Heart left ventricle (tissue), 16 donors: Measurements from ENCODE around the gene TSPAN11. TPM values are rescaled to one million over a fixed set of nuclear protein-coding genes. Genes with fewer than 3 reads are reported as not detected.
"Not testable (repeated sequence)": the region's sequence is repeated elsewhere in the genome, so short reads cannot be mapped to it uniquely, and the experiment has no call there.

Experiments used
- ATAC-seq, 4 donors: fragments of 200-7000 bp; cut with Tn5 transposase; one replicate each; pipeline ENCODE4 v1.9.1; 2020 to 2022; ENCODE audit warnings: moderate library complexity in 4 of 4, mild to moderate bottlenecking in 3 of 4, moderate number of reproducible peaks in 1 of 4
- DNase-seq, 5 donors: peaks; one replicate each; pipeline ENCODE4 v3.0.0-alpha.2; 2020
- H3K27ac ChIP-seq, 12 donors: fragments of 200-600 bp; sonication (generic) in 4 of 12; one replicate each; pipeline versions ENCODE4 v1.5.0 to v1.8.0; 2016 to 2022; ENCODE audit warnings: mild to moderate bottlenecking in 2 of 12
- H3K27me3 ChIP-seq, 9 donors: fragments of 200-600 bp; sonication (generic) in 2 of 9; one replicate each; pipeline versions ENCODE4 v1.5.1 to v1.8.0; 2016 to 2022; ENCODE audit warnings: mild to moderate bottlenecking in 3 of 9
- H3K36me3 ChIP-seq, 9 donors: fragments of 200-600 bp; sonication (generic) in 2 of 9; one replicate each; pipeline versions ENCODE4 v1.5.0 to v1.8.0; 2018 to 2022; ENCODE audit warnings: mild to moderate bottlenecking in 2 of 9
- H3K4me1 ChIP-seq, 12 donors: fragments of 200-600 bp; sonication (generic) in 4 of 12; one replicate each; pipeline versions ENCODE4 v1.5.0 to v1.8.0; 2016 to 2022; ENCODE audit warnings: mild to moderate bottlenecking in 3 of 12
- H3K4me3 ChIP-seq, 12 donors: fragments of 200-600 bp; sonication (generic) in 4 of 12; one replicate each; pipeline versions ENCODE4 v1.5.0 to v1.8.0; 2017 to 2022; ENCODE audit warnings: mild to moderate bottlenecking in 9 of 12, moderate library complexity in 4 of 12
- H3K9me3 ChIP-seq, 12 donors: fragments of 200-600 bp; sonication (generic) in 4 of 12; one replicate each; pipeline versions ENCODE4 v1.5.0 to v1.8.0; 2016 to 2022; ENCODE audit warnings: mild to moderate bottlenecking in 1 of 12
- CTCF ChIP-seq, 12 donors: fragments of 200-600 bp; sonication (generic) in 4 of 12; IDR thresholded peaks; one replicate each; pipeline versions ENCODE4 v1.5.0 to v1.8.0; 2018 to 2022; ENCODE audit warnings: antibody characterized with exemption in 12 of 12, mild to moderate bottlenecking in 5 of 12
- POLR2A ChIP-seq, 2 donors: fragments of 450-650 bp; IDR thresholded peaks; one replicate each; pipeline ENCODE4 v1.6.1; 2017; ENCODE audit warnings: antibody characterized with exemption in 2 of 2, mild to moderate bottlenecking in 2 of 2, moderate library complexity in 2 of 2
- WGBS, 4 donors: extraction: QIAGEN DNeasy Blood & Tissue Kit in 2 of 4; methylation state at CpG; one replicate each; pipeline versions ENCODE4 v1.1.5 to v1.1.7; 2013 to 2018; 5-methylcytosine and 5-hydroxymethylcytosine counted together
- intact Hi-C, 10 donors: fragments of 100-400 bp; cut with DNase I; formaldehyde crosslinking; loops; one replicate each; pipeline versions ENCODE4 v1.11.1 to v1.14.2; 2022
- polyA plus RNA-seq, 2 donors: library from polyadenylated mRNA; stranded (reverse); fragments of 200-250 nt; gene quantifications; one replicate each; pipeline ENCODE4 v1.2.3, GENCODE V29; 2013
- total RNA-seq, 9 donors: library from RNA; depleted of rRNA in 2 of 9; stranded (reverse); fragments of >200 nt in 2 of 9; fragmentation: NEBNext Ultra II Directional in 3 of 9; extraction: Animal tissue kit (Norgen Biotek cat#: 25700) in 3 of 9; gene quantifications; one replicate each; pipeline versions ENCODE4 v1.1.0 to v1.2.4, GENCODE V29; 2016 to 2023
- donor health status: ischemic (EF 13 %, LVEDD 7.1; RV severe dilation, severe dysfunction).
- donor health status: healthy with polysubstance abuse.
- donor health status: DM: no; HTN: yes; CAD: no.
- donor health status: DM: no; HTN: no; CAD: no.
- donor health status: ischemic (EF 25% LVEDD 6.9; RV normal size, moderate dysfunction).
- donor health status: ischemic (EF 25% LVEDD 5.7; RV mildly dilated, moderate dysfunction).
- donor health status: healthy.
- donor health status: DM: yes; HTN: yes; CAD: no.
- donor health status: ischemic (EF 35%, LVEDD 5.7; RV mildly dilated, moderate dysfunction).
- donor health status: nonischemic (EF 11% LVEDD 7.7; RV severe dilation, severe dysfunction).
- donor health status: DM: yes; HTN: yes; CAD: no.
- donor health status: PGD.
- donor health status: ischemic (EF 29% LVEDD 5.4; RV normal size, mild dysfunction).
- donor health status: nonischemic (EF 23%, LVEDD 6.1; RV moderate dilation, normal function).

The TSPAN11 gene
- total and polyA plus RNA-seq, 11 donors = 0.49 to 4.2 (median 1.9) TPM

- WGBS, 4 donors = 79 to 88% (median 82%) methylated on average over 2 of the region's 2 CpGs
- H3K27me3 ChIP-seq = no peaks in the 10 kb centered on the region
- H3K4me1 ChIP-seq = no peaks in the 10 kb centered on the region
- no peaks in the 10 kb centered on the region for H3K36me3 ChIP-seq
- no peak for TF ChIP-seq CTCF (IDR thresholded peaks at IDR 0.05)
- TF ChIP-seq POLR2A (IDR thresholded peaks at IDR 0.05) = no peak
- ATAC-seq (no peak), DNase-seq (no peak)
- H3K27ac ChIP-seq = no peak overlapping the region
- no peak overlapping the region for H3K4me3 ChIP-seq
- H3K9me3 ChIP-seq = peaks cover 0 to 45% (median 20%) of the 10 kb centered on the region in 12 donors
- intact Hi-C loops = no loop called here
Measured at GRCh38 chr12:30885321-30885720, 41.2 kb upstream of the TSPAN11 start.

GRCh38 chr12:30887226-30887625 is 39.3 kb upstream of the TSPAN11 start:
- DNase-seq (no peak), ATAC-seq (no peak)
- Histone ChIP-seq H3K4me3 (no peak overlapping the region), H3K27me3 (no peaks in the 10 kb centered on the region), H3K9me3 (peaks cover 0 to 49% (median 20%) of the 10 kb centered on the region in 12 donors), H3K36me3 (no peaks in the 10 kb centered on the region), H3K27ac (no peak overlapping the region), H3K4me1 (no peaks in the 10 kb centered on the region)
- intact Hi-C loops = no loop called here
- TF ChIP-seq CTCF (IDR thresholded peaks at IDR 0.05) = no peak
- no peak for TF ChIP-seq POLR2A (IDR thresholded peaks at IDR 0.05)

- Histone ChIP-seq H3K4me3 (no peak overlapping the region), H3K36me3 (no peaks in the 10 kb centered on the region), H3K27ac (no peak overlapping the region), H3K9me3 (peaks cover 0 to 49% (median 20%) of the 10 kb centered on the region in 12 donors), H3K4me1 (no peaks in the 10 kb centered on the region), H3K27me3 (no peaks in the 10 kb centered on the region)
- intact Hi-C loops = no loop called here
- ATAC-seq = no peak
- TF ChIP-seq POLR2A (IDR thresholded peaks at IDR 0.05) (no peak), CTCF (IDR thresholded peaks at IDR 0.05) (no peak)
- DNase-seq = no peak
Measured at GRCh38 chr12:30888241-30888640, 38.3 kb upstream of the TSPAN11 start.

- 76 to 84% (median 82%) methylated on average over 9 of the region's 9 CpGs for WGBS, 4 donors
- peaks cover 0 to 12% (median 0%) of the 10 kb centered on the region in 12 donors for H3K9me3 ChIP-seq
- ATAC-seq = not testable (repeated sequence)
Measured at GRCh38 chr12:30894531-30894930, 32.0 kb upstream of the TSPAN11 start.

GRCh38 chr12:30896461-30896860 is 30.1 kb upstream of the TSPAN11 start:
- no peak overlapping the region for H3K4me3 ChIP-seq
- WGBS, 4 donors = 52 to 68% (median 61%) methylated on average over 3 of the region's 3 CpGs
- intact Hi-C loops = no loop called here
- H3K36me3 ChIP-seq = no peaks in the 10 kb centered on the region
- no peaks in the 10 kb centered on the region for H3K4me1 ChIP-seq
- H3K27ac ChIP-seq = no peak overlapping the region
- TF ChIP-seq CTCF (IDR thresholded peaks at IDR 0.05) (no peak), POLR2A (IDR thresholded peaks at IDR 0.05) (no peak)
- H3K9me3 ChIP-seq = no peaks in the 10 kb centered on the region
- ATAC-seq = no peak
- H3K27me3 ChIP-seq = peaks cover 0 to 12% (median 0%) of the 10 kb centered on the region in 9 donors
- DNase-seq = no peak

More at GRCh38 chr12:30894531-30894930, 32.0 kb upstream of the TSPAN11 start:
- H3K27ac ChIP-seq, DNase-seq, H3K27me3 ChIP-seq, H3K4me3 ChIP-seq, H3K4me1 ChIP-seq, intact Hi-C loops, H3K36me3 ChIP-seq: not testable (repeated sequence)
